ENCODE data around the gene RBM6. TPM values are rescaled to one million over a fixed set of nuclear protein-coding genes. Genes with fewer than 3 reads are reported as not detected.

RBM6 gene
- total and polyA plus RNA-seq, 2 experiments from 2014 or later = 66.6 to 97.6 TPM

- TF ChIP-seq ZNF462 (CRISPR knock-in tag; IDR thresholded peaks at IDR 0.05) (no peak), JUNB (IDR thresholded peaks at IDR 0.05; ENCODE audit: unreplicated experiment) (no peak), NANOG (IDR thresholded peaks at IDR 0.05; ENCODE audit: borderline replicate concordance) (no peak), ZNF114 (CRISPR knock-in tag; IDR thresholded peaks at IDR 0.05) (no peak), STAT1 (IDR thresholded peaks at IDR 0.05; ENCODE audit: unreplicated experiment) (no peak), CREB1 (CRISPR knock-in tag; IDR thresholded peaks at IDR 0.05; ENCODE audit: low read depth) (no peak)
- TF ChIP-seq, protein P1, sequence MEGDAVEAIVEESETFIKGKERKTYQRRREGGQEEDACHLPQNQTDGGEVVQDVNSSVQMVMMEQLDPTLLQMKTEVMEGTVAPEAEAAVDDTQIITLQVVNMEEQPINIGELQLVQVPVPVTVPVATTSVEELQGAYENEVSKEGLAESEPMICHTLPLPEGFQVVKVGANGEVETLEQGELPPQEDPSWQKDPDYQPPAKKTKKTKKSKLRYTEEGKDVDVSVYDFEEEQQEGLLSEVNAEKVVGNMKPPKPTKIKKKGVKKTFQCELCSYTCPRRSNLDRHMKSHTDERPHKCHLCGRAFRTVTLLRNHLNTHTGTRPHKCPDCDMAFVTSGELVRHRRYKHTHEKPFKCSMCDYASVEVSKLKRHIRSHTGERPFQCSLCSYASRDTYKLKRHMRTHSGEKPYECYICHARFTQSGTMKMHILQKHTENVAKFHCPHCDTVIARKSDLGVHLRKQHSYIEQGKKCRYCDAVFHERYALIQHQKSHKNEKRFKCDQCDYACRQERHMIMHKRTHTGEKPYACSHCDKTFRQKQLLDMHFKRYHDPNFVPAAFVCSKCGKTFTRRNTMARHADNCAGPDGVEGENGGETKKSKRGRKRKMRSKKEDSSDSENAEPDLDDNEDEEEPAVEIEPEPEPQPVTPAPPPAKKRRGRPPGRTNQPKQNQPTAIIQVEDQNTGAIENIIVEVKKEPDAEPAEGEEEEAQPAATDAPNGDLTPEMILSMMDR (conservative IDR thresholded peaks at IDR 0.05; ENCODE audit: low read depth in 2 of 2) = no peak
Measured at GRCh38 chr3:49966233-49966942, 26.4 kb downstream of the RBM6 start (continued).

Measured in GM23338 (cell line).